GM12878 (cell line): Measurements from ENCODE around the gene COL28A1. TPM values are rescaled to one million over a fixed set of nuclear protein-coding genes. Genes with fewer than 3 reads are reported as not detected.

Experiments used
- ATAC-seq: fragments of 200-7000 bp; cut with Tn5 transposase; 3 replicates; pipeline ENCODE4 v1.9.1; 2020; ENCODE audit warnings: mild to moderate bottlenecking, moderate library complexity
- BruUV-seq: library from RNA; stranded (reverse); fragments of 400-500 nt; replicated peaks from 2 replicates; lab custom pipeline; 2021; lab: Mats Ljungman, UMichigan
- CTCF ChIA-PET: fragments of 300-600 bp; sonication (Branson Sonifier 250); formaldehyde crosslinking; extraction: SDS; loops from one replicate; lab custom pipeline; 2021; ENCODE audit warnings: inconsistent platforms; lab: Yijun Ruan, JAX
- POLR2A ChIA-PET: fragments of 350-600 bp; formaldehyde crosslinking; extraction: SDS; loops from one replicate; lab custom pipeline; 2021; ENCODE audit warnings: inconsistent platforms; lab: Charles Lee
- RAD21 ChIA-PET: fragments of 300-600 bp; sonication (Branson Sonifier 250); formaldehyde crosslinking; loops from one replicate; lab custom pipeline; 2023; ENCODE audit warnings: antibody characterized with exemption; ENCODE audit not compliant: unreplicated experiment; lab: Charles Lee
- SMC1A ChIA-PET: fragments of 300-600 bp; sonication (Branson Sonifier 250); formaldehyde crosslinking; loops from one replicate; lab custom pipeline; 2023; ENCODE audit not compliant: unreplicated experiment, uncharacterized antibody; lab: Charles Lee
- DNase-seq: peaks from one replicate; pipeline ENCODE4 v3.0.0-alpha.2; 2011; ENCODE audit warnings: low read depth, low spot score
- FAIRE-seq: peaks from 3 replicates; lab custom pipeline; 2011; peaks lifted over from hg19 to GRCh38; lab: Jason Lieb, UNC
- H2AFZ ChIP-seq: 2 replicates; pipeline ENCODE4 v1.6.0; 2011; ENCODE audit warnings: low read depth, low read length, control low read depth; ENCODE audit not compliant: control insufficient read depth
- H3K27ac ChIP-seq: 2 replicates; pipeline ENCODE4 v1.5.1; 2011; ENCODE audit warnings: control low read depth; ENCODE audit not compliant: control insufficient read depth, insufficient read depth
- H3K27me3 ChIP-seq, 2 experiments: replicated peaks in 1 of 2; 2 replicates each; pipeline versions ENCODE4 v1.6.0 to v1.6.1; 2011; ENCODE audit warnings: low read length in 1 of 2; ENCODE audit not compliant: control insufficient read depth in 2 of 2, insufficient read depth in 2 of 2
- H3K36me3 ChIP-seq, 2 experiments: 2 replicates each; pipeline ENCODE4 v1.5.1; 2011; ENCODE audit warnings: low read length in 1 of 2; ENCODE audit not compliant: control insufficient read depth in 2 of 2, insufficient read depth in 2 of 2
- H3K4me1 ChIP-seq: 2 replicates; pipeline ENCODE4 v1.6.1; 2011; ENCODE audit warnings: mild to moderate bottlenecking, low read length, moderate library complexity, mixed read lengths; ENCODE audit not compliant: control insufficient read depth, insufficient read depth
- H3K4me2 ChIP-seq: 2 replicates; pipeline ENCODE4 v1.6.0; 2011; ENCODE audit warnings: control low read depth; ENCODE audit not compliant: control insufficient read depth, insufficient read depth
- H3K4me3 ChIP-seq: fragments of 200-600 bp; sonication (generic); 2 replicates; pipeline ENCODE4 v1.5.1; 2016
- H3K79me2 ChIP-seq: 2 replicates; pipeline ENCODE4 v1.6.0; 2011; ENCODE audit warnings: low read length; ENCODE audit not compliant: control insufficient read depth, insufficient read depth
- H3K9ac ChIP-seq: 2 replicates; pipeline ENCODE4 v1.8.0; 2011; ENCODE audit warnings: low read length, control low read depth, mixed read lengths; ENCODE audit not compliant: control insufficient read depth, insufficient read depth
- H3K9me3 ChIP-seq: replicated peaks from 3 replicates; pipeline ENCODE4 v1.5.1; 2011; ENCODE audit warnings: mild to moderate bottlenecking, low read length; ENCODE audit not compliant: control insufficient read depth, insufficient read depth
- H4K20me1 ChIP-seq: 2 replicates; pipeline ENCODE4 v1.6.0; 2011; ENCODE audit not compliant: control insufficient read depth, insufficient read depth
- CBFB ChIP-seq: IDR thresholded peaks from 2 replicates; pipeline ENCODE4 v1.6.1; 2016; ENCODE audit warnings: antibody characterized with exemption, low read depth
- CEBPB ChIP-seq, 2 experiments: fragments of 150-350 bp in 1 of 2; IDR thresholded peaks; 2 replicates each; pipeline ENCODE4 v1.6.1; 2012 to 2014; ENCODE audit warnings: low read depth in 2 of 2, low read length in 2 of 2, borderline replicate concordance in 1 of 2, inconsistent platforms in 1 of 2
- ETV6 ChIP-seq, 2 experiments: fragments of 450-650 bp in 1 of 2; IDR thresholded peaks in 1 of 2; conservative IDR thresholded peaks in 1 of 2; 2 replicates each; pipeline ENCODE4 v1.6.1; 2014; ENCODE audit warnings: antibody characterized with exemption in 1 of 2, borderline replicate concordance in 1 of 2, low read depth in 1 of 2, mild to moderate bottlenecking in 1 of 2, moderate library complexity in 1 of 2
- NBN ChIP-seq: fragments of 450-650 bp; IDR thresholded peaks from 2 replicates; pipeline ENCODE4 v1.6.1; 2016
- PAX5 ChIP-seq: IDR thresholded peaks from 2 replicates; pipeline ENCODE4 v1.6.1; 2011; ENCODE audit warnings: low read depth, low read length, borderline replicate concordance
- SMARCA5 ChIP-seq: fragments of 450-650 bp; IDR thresholded peaks from 2 replicates; pipeline ENCODE4 v1.6.1; 2017; ENCODE audit warnings: mild to moderate bottlenecking
- TARDBP ChIP-seq: IDR thresholded peaks from 2 replicates; pipeline ENCODE4 v1.6.1; 2016; ENCODE audit warnings: borderline replicate concordance
- ZNF207 ChIP-seq: fragments of 450-650 bp; IDR thresholded peaks from 2 replicates; pipeline ENCODE4 v1.6.1; 2014; ENCODE audit warnings: antibody characterized with exemption, mild to moderate bottlenecking, borderline replicate concordance
- WGBS: methylation state at CpG from one replicate; pipeline ENCODE4 v1.1.6; 2016; ENCODE audit warnings: low lambda C conversion rate; ENCODE audit not compliant: insufficient replicate concordance, insufficient coverage; ENCODE audit errors: missing lambda C conversion rate; 5-methylcytosine and 5-hydroxymethylcytosine counted together
- in situ Hi-C: fragments of 300-500 bp; cut with MboI; formaldehyde crosslinking; loops from 9 replicates; pipeline ENCODE4 v1.14.3; 2018; ENCODE audit warnings: mixed read lengths
- intact Hi-C: fragments of 100-400 bp; cut with micrococcal nuclease; formaldehyde crosslinking; loops from one replicate; pipeline ENCODE4 v1.14.2; 2022; ENCODE audit not compliant: unreplicated experiment
- polyA plus RNA-seq, 11 experiments: library from polyadenylated mRNA; depleted of rRNA in 4 of 11; unstranded in 6 of 11; stranded (reverse) in 5 of 11; fragments of >200 nt; fragmentation: Nextera tagmentation in 4 of 11; fragmentation: Illumina TruSeq in 1 of 11; extraction: Ambion mirVana in 4 of 11; extraction: Trizol in 1 of 11; gene quantifications; 1 replicate in 1 of 11; 2 replicates in 10 of 11; pipeline versions ENCODE4 v1.2.1 to v1.2.3, GENCODE V29; 2011 to 2016; ENCODE audit warnings: inconsistent platforms in 2 of 11, missing spikeins in 2 of 11, low read depth in 1 of 11
- total RNA-seq, 4 experiments: library from RNA; depleted of rRNA in 3 of 4; stranded (reverse); fragments of >200 nt in 3 of 4; fragmentation: Illumina TruSeq in 1 of 4; extraction: Trizol in 1 of 4; gene quantifications; 2 replicates each; pipeline versions ENCODE4 v1.2.1 to v1.2.3, GENCODE V29; 2013 to 2021
- TF ChIP-seq, protein P1 (sequence below): fragments of 450-650 bp; IDR thresholded peaks from 2 replicates; pipeline ENCODE4 v1.6.1; 2018; ENCODE audit warnings: mild to moderate bottlenecking, low read depth, moderate library complexity; ENCODE audit not compliant: partially characterized antibody
- TF ChIP-seq, protein P2 (sequence below): fragments of 450-650 bp; IDR thresholded peaks from 2 replicates; pipeline ENCODE4 v1.6.1; 2016; ENCODE audit warnings: mild to moderate bottlenecking, moderate library complexity, borderline replicate concordance
- TF ChIP-seq, protein P3 (sequence below): fragments of 450-650 bp; conservative IDR thresholded peaks from 2 replicates; pipeline ENCODE4 v1.6.1; 2017; ENCODE audit warnings: mild to moderate bottlenecking, moderate library complexity

COL28A1 gene
- total and polyA plus RNA-seq, 10 of the 15 experiments (the other 5 are each of a cell fraction or from before 2014, with no cell fraction given) = 0.05 to 0.22 TPM; not detected in 8

DNA sequence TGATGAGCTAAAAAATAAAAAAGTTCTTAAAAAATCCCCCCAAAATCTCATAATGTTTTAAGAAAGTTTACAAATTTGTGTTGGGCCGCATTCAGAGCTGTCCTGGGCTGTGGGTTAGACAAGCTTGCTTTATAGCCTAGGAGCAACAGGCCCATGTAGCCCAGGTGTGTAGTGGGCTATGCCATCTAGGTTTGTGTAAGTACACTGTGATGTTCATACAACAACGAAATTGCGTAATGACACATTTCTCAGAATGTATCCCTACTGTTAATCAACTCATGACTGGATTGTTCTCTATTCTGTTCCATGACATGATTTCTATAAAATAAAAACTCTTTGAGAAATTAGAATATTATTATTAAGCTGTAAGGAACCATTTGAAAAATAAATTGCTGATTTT, 44.0 kb upstream of the COL28A1 start:
- Histone ChIP-seq H3K4me2 (no peak overlapping the region), H3K79me2 (peaks cover 49% of the 10 kb centered on the region), H2AFZ (no peak overlapping the region), H3K4me3 (no peak overlapping the region), H4K20me1 (0 out of 2 replicates have a peak, but pooled peaks cover 4% of the 10 kb centered on the region), H3K9ac (no peak overlapping the region), H3K27me3 (no peaks in the 10 kb centered on the region), H3K4me1 (peaks cover 9% of the 10 kb centered on the region), H3K27ac (no peak overlapping the region), H3K36me3 (peaks cover 0 to 24% of the 10 kb centered on the region in 2 experiments; a peak in 2 of 4 replicates), H3K9me3 (no peaks in the 10 kb centered on the region; the same call in 2 of the 3 replicates)
- DNase-seq = no peak
- 97% methylated on average over 3 of the region's 3 CpGs for WGBS
- CTCF ChIA-PET = interaction anchor here (1.5 kb wide), 1 partner anchor 16 kb away, joined by 7 read pairs; no protein-coding TSS in a partner anchor
- FAIRE-seq = no peak
- POLR2A ChIA-PET = interaction anchor here (1.4 kb wide), 1 partner anchor 9 kb away, joined by 4 read pairs; no protein-coding TSS in a partner anchor
- TF ChIP-seq SMARCA5 (no peak), CBFB (no peak), ZNF207 (no peak), TARDBP (no peak), NBN (no peak), ETV6 (conservative IDR thresholded peaks at IDR 0.05 in 1 of 2, IDR thresholded peaks at IDR 0.05 in 1 of 2; ENCODE audit: borderline replicate concordance in 1 of 2, low read depth in 1 of 2) (no peak), PAX5 (no peak), CEBPB (IDR thresholded peaks at IDR 0.05; ENCODE audit: borderline replicate concordance in 1 of 2, low read depth in 2 of 2, low read length in 2 of 2) (no peak)
- TF ChIP-seq, protein P1, sequence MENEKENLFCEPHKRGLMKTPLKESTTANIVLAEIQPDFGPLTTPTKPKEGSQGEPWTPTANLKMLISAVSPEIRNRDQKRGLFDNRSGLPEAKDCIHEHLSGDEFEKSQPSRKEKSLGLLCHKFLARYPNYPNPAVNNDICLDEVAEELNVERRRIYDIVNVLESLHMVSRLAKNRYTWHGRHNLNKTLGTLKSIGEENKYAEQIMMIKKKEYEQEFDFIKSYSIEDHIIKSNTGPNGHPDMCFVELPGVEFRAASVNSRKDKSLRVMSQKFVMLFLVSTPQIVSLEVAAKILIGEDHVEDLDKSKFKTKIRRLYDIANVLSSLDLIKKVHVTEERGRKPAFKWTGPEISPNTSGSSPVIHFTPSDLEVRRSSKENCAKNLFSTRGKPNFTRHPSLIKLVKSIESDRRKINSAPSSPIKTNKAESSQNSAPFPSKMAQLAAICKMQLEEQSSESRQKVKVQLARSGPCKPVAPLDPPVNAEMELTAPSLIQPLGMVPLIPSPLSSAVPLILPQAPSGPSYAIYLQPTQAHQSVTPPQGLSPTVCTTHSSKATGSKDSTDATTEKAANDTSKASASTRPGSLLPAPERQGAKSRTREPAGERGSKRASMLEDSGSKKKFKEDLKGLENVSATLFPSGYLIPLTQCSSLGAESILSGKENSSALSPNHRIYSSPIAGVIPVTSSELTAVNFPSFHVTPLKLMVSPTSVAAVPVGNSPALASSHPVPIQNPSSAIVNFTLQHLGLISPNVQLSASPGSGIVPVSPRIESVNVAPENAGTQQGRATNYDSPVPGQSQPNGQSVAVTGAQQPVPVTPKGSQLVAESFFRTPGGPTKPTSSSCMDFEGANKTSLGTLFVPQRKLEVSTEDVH = no peak
- TF ChIP-seq, protein P2, sequence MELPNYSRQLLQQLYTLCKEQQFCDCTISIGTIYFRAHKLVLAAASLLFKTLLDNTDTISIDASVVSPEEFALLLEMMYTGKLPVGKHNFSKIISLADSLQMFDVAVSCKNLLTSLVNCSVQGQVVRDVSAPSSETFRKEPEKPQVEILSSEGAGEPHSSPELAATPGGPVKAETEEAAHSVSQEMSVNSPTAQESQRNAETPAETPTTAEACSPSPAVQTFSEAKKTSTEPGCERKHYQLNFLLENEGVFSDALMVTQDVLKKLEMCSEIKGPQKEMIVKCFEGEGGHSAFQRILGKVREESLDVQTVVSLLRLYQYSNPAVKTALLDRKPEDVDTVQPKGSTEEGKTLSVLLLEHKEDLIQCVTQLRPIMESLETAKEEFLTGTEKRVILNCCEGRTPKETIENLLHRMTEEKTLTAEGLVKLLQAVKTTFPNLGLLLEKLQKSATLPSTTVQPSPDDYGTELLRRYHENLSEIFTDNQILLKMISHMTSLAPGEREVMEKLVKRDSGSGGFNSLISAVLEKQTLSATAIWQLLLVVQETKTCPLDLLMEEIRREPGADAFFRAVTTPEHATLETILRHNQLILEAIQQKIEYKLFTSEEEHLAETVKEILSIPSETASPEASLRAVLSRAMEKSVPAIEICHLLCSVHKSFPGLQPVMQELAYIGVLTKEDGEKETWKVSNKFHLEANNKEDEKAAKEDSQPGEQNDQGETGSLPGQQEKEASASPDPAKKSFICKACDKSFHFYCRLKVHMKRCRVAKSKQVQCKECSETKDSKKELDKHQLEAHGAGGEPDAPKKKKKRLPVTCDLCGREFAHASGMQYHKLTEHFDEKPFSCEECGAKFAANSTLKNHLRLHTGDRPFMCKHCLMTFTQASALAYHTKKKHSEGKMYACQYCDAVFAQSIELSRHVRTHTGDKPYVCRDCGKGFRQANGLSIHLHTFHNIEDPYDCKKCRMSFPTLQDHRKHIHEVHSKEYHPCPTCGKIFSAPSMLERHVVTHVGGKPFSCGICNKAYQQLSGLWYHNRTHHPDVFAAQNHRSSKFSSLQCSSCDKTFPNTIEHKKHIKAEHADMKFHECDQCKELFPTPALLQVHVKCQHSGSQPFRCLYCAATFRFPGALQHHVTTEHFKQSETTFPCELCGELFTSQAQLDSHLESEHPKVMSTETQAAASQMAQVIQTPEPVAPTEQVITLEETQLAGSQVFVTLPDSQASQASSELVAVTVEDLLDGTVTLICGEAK = no peak
- TF ChIP-seq, protein P3, sequence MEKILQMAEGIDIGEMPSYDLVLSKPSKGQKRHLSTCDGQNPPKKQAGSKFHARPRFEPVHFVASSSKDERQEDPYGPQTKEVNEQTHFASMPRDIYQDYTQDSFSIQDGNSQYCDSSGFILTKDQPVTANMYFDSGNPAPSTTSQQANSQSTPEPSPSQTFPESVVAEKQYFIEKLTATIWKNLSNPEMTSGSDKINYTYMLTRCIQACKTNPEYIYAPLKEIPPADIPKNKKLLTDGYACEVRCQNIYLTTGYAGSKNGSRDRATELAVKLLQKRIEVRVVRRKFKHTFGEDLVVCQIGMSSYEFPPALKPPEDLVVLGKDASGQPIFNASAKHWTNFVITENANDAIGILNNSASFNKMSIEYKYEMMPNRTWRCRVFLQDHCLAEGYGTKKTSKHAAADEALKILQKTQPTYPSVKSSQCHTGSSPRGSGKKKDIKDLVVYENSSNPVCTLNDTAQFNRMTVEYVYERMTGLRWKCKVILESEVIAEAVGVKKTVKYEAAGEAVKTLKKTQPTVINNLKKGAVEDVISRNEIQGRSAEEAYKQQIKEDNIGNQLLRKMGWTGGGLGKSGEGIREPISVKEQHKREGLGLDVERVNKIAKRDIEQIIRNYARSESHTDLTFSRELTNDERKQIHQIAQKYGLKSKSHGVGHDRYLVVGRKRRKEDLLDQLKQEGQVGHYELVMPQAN = no peak
- ATAC-seq = no peak
- intact Hi-C loops = no loop called here
- no TSS peak for BruUV-seq
- RAD21 ChIA-PET = no interaction called here
- SMC1A ChIA-PET = interaction anchor here (0.6 to 1.4 kb wide), 5 partner anchors 9 to 243 kb away, joined by 3 to 6 read pairs (median 3); no protein-coding TSS in a partner anchor
- in situ Hi-C loops = loop anchor here (25.0 kb wide), 1 partner anchor 633 kb away; no protein-coding TSS in a partner anchor
